H1 (cell line): ENCODE data around the gene CDKL5. TPM values are rescaled to one million over a fixed set of nuclear protein-coding genes. Genes with fewer than 3 reads are reported as not detected.
A peak's percentile ranks its signal among the peaks of the same experiment; 100 is the strongest.

ENCODE experiments used
- CTCF ChIA-PET: fragments of 300-600 bp; sonication (Branson Sonifier 250); formaldehyde crosslinking; loops from one replicate; lab custom pipeline; 2021; ENCODE audit not compliant: partially characterized antibody; lab: Charles Lee
- POLR2A ChIA-PET: fragments of 300-600 bp; sonication (Branson Sonifier 250); formaldehyde crosslinking; loops from one replicate; lab custom pipeline; 2021; ENCODE audit warnings: inconsistent platforms; ENCODE audit not compliant: partially characterized antibody; lab: Charles Lee
- DNase-seq, 2 experiments: peaks; one replicate each; pipeline versions ENCODE4 v3.0.0 to v3.0.0-alpha.2; 2010 to 2022; ENCODE audit warnings: low spot score in 2 of 2, low read depth in 1 of 2, mixed read lengths in 1 of 2
- FAIRE-seq: peaks from 2 replicates; lab custom pipeline; 2011; peaks lifted over from hg19 to GRCh38; lab: Jason Lieb, UNC
- H2AFZ ChIP-seq: 2 replicates; pipeline ENCODE4 v1.8.1; 2012; ENCODE audit warnings: low read length, inconsistent platforms
- H2AK5ac ChIP-seq: 2 replicates; pipeline ENCODE4 v1.6.1; 2013; ENCODE audit warnings: low read depth, low read length
- H2BK120ac ChIP-seq: replicated peaks from 2 replicates; pipeline ENCODE3; 2013; ENCODE audit warnings: low read depth, low read length, inconsistent platforms
- H2BK12ac ChIP-seq: 2 replicates; pipeline ENCODE4 v1.6.1; 2013; ENCODE audit warnings: low read depth, low read length
- H2BK15ac ChIP-seq: 2 replicates; pipeline ENCODE4 v1.6.1; 2013; ENCODE audit warnings: low read length
- H2BK20ac ChIP-seq: 2 replicates; pipeline ENCODE4 v1.6.1; 2013; ENCODE audit warnings: low read length
- H2BK5ac ChIP-seq: 2 replicates; pipeline ENCODE4 v1.6.1; 2013; ENCODE audit warnings: low read depth, low read length
- H3K14ac ChIP-seq: 2 replicates; pipeline ENCODE4 v1.6.1; 2013; ENCODE audit warnings: inconsistent platforms; ENCODE audit not compliant: insufficient read length
- H3K18ac ChIP-seq: 2 replicates; pipeline ENCODE4 v1.6.1; 2013; ENCODE audit warnings: low read length; ENCODE audit errors: extremely low read depth
- H3K23ac ChIP-seq: 2 replicates; pipeline ENCODE4 v1.6.1; 2013; ENCODE audit warnings: inconsistent platforms; ENCODE audit not compliant: insufficient read length
- H3K23me2 ChIP-seq: 2 replicates; pipeline ENCODE4 v1.6.1; 2013; ENCODE audit warnings: low read depth, low read length
- H3K27ac ChIP-seq: 2 replicates; pipeline ENCODE4 v1.6.1; 2011; ENCODE audit warnings: low read depth, low read length, inconsistent platforms
- H3K27me3 ChIP-seq, 4 experiments: replicated peaks in 1 of 4; 1 replicate in 1 of 4; 2 replicates in 3 of 4; pipeline versions ENCODE4 v1.6.1 to v1.8.1; 2011 to 2013; ENCODE audit warnings: low read length in 3 of 4, mild to moderate bottlenecking in 3 of 4, inconsistent platforms in 2 of 4, mixed read lengths in 2 of 4, moderate library complexity in 1 of 4; ENCODE audit not compliant: control insufficient read depth in 3 of 4, insufficient read depth in 3 of 4; ENCODE audit errors: extremely low read depth in 1 of 4
- H3K36me3 ChIP-seq, 4 experiments: 2 replicates each; pipeline versions ENCODE4 v1.6.1 to v1.8.1; 2011 to 2013; ENCODE audit warnings: mild to moderate bottlenecking in 4 of 4, low read length in 3 of 4, moderate library complexity in 2 of 4, control low read depth in 1 of 4, inconsistent platforms in 1 of 4; ENCODE audit not compliant: insufficient read depth in 4 of 4, control insufficient read depth in 2 of 4
- H3K4ac ChIP-seq: replicated peaks from 2 replicates; pipeline ENCODE3; 2013; ENCODE audit warnings: low read length, low read depth, mixed read lengths, inconsistent platforms; ENCODE audit not compliant: insufficient read length
- H3K4me1 ChIP-seq, 4 experiments: replicated peaks in 1 of 4; 1 replicate in 1 of 4; 2 replicates in 3 of 4; pipeline versions ENCODE4 v1.6.1 to v1.8.1; 2011 to 2013; ENCODE audit warnings: low read length in 3 of 4, inconsistent platforms in 2 of 4, mixed read lengths in 1 of 4; ENCODE audit not compliant: insufficient read depth in 4 of 4, control insufficient read depth in 3 of 4
- H3K4me2 ChIP-seq, 2 experiments: 2 replicates each; pipeline versions ENCODE4 v1.6.1 to v1.8.1; 2011 to 2013; ENCODE audit warnings: low read depth in 2 of 2, low read length in 2 of 2, control low read depth in 1 of 2, inconsistent platforms in 1 of 2, mild to moderate bottlenecking in 1 of 2; ENCODE audit not compliant: insufficient read depth in 1 of 2
- H3K4me3 ChIP-seq, 4 experiments: fragments of 200-600, 300-600 bp in 1 of 4; sonication (generic), shearing (Covaris generic), sonication (Bioruptor Twin) in 1 of 4; 2 replicates each; pipeline versions ENCODE4 v1.5.1 to v1.8.1; 2011 to 2016; ENCODE audit warnings: low read length in 4 of 4, low read depth in 3 of 4, control low read depth in 2 of 4, inconsistent platforms in 2 of 4, mild to moderate bottlenecking in 2 of 4, mixed read lengths in 1 of 4, moderate library complexity in 1 of 4; ENCODE audit not compliant: insufficient read depth in 2 of 4; ENCODE audit errors: extremely low read depth in 1 of 4
- H3K56ac ChIP-seq: replicated peaks from 2 replicates; pipeline ENCODE3; 2013; ENCODE audit warnings: low read depth, mild to moderate bottlenecking, mixed read lengths, low read length, inconsistent platforms; ENCODE audit not compliant: insufficient read length
- H3K79me1 ChIP-seq: 2 replicates; pipeline ENCODE4 v1.6.1; 2013; ENCODE audit warnings: low read depth, low read length, control low read depth
- H3K79me2 ChIP-seq, 2 experiments: 2 replicates each; pipeline versions ENCODE4 v1.6.1 to v1.8.1; 2012 to 2013; ENCODE audit warnings: low read length in 2 of 2, mild to moderate bottlenecking in 2 of 2, inconsistent platforms in 1 of 2; ENCODE audit not compliant: insufficient read depth in 2 of 2, control insufficient read depth in 1 of 2
- H3K9ac ChIP-seq, 4 experiments: replicated peaks in 1 of 4; 1 replicate in 1 of 4; 2 replicates in 3 of 4; pipeline versions ENCODE4 v1.6.1 to v1.8.1; 2011 to 2013; ENCODE audit warnings: low read depth in 3 of 4, low read length in 3 of 4, control low read depth in 2 of 4, mild to moderate bottlenecking in 2 of 4, moderate library complexity in 2 of 4, inconsistent platforms in 1 of 4; ENCODE audit errors: extremely low read depth in 1 of 4
- H3K9me3 ChIP-seq, 2 experiments: 2 replicates each; pipeline versions ENCODE4 v1.6.1 to v1.8.1; 2012 to 2013; ENCODE audit warnings: mild to moderate bottlenecking in 2 of 2, moderate library complexity in 2 of 2, control low read depth in 1 of 2, inconsistent platforms in 1 of 2, low read depth in 1 of 2, low read length in 1 of 2, mixed read lengths in 1 of 2; ENCODE audit not compliant: insufficient read depth in 2 of 2
- H4K20me1 ChIP-seq, 2 experiments: replicated peaks in 1 of 2; 2 replicates each; pipeline versions ENCODE3 to v1.8.1; 2011 to 2013; ENCODE audit warnings: inconsistent platforms in 2 of 2, low read length in 2 of 2, mild to moderate bottlenecking in 1 of 2; ENCODE audit not compliant: insufficient read depth in 2 of 2, control insufficient read depth in 1 of 2
- H4K5ac ChIP-seq: 2 replicates; pipeline ENCODE4 v1.6.1; 2013; ENCODE audit warnings: low read length, low read depth, mixed read lengths, inconsistent platforms; ENCODE audit not compliant: insufficient read length
- H4K8ac ChIP-seq: 2 replicates; pipeline ENCODE4 v1.8.0; 2013; ENCODE audit warnings: mild to moderate bottlenecking, moderate library complexity, low read length, inconsistent platforms; ENCODE audit not compliant: insufficient read depth; ENCODE audit errors: extremely low read depth
- H4K91ac ChIP-seq: replicated peaks from 2 replicates; pipeline ENCODE3; 2013; ENCODE audit warnings: low read length, mixed read lengths, inconsistent platforms; ENCODE audit not compliant: insufficient read length
- CBX5 ChIP-seq: fragments of 300-800, 300-1000 bp; sonication (generic); IDR thresholded peaks from 2 replicates; pipeline ENCODE4 v1.7.1; 2016; ENCODE audit warnings: antibody characterized with exemption, low read length, low read depth
- CREB1 ChIP-seq: IDR thresholded peaks from 2 replicates; pipeline ENCODE4 v1.6.1; 2012; ENCODE audit warnings: inconsistent platforms
- E2F6 ChIP-seq: IDR thresholded peaks from 2 replicates; pipeline ENCODE4 v1.6.1; 2012; ENCODE audit warnings: inconsistent platforms
- EGR1 ChIP-seq: IDR thresholded peaks from 2 replicates; pipeline ENCODE4 v1.6.1; 2011; ENCODE audit warnings: low read depth, low read length, borderline replicate concordance
- GTF2F1 ChIP-seq: IDR thresholded peaks from 2 replicates; pipeline ENCODE4 v1.6.1; 2012; ENCODE audit warnings: low read depth, low read length, improper control_type of control experiment, borderline replicate concordance
- KDM4A ChIP-seq: IDR thresholded peaks from one replicate; pipeline ENCODE4 v1.7.1; 2012; ENCODE audit warnings: low read depth, mild to moderate bottlenecking, moderate library complexity, low read length, inconsistent platforms; ENCODE audit not compliant: severe bottlenecking
- POLR2AphosphoS5 ChIP-seq: IDR thresholded peaks from 2 replicates; pipeline ENCODE4 v1.6.1; 2011; ENCODE audit warnings: low read depth, low read length
- WGBS, 2 experiments: shearing (Covaris generic) in 1 of 2; methylation state at CpG; one replicate each; pipeline versions ENCODE4 v1.1.6 to v1.1.7; 2013 to 2015; ENCODE audit warnings: low lambda C conversion rate in 2 of 2, mixed read lengths in 2 of 2, inconsistent platforms in 1 of 2, low coverage in 1 of 2, missing lambda C conversion rate in 1 of 2; ENCODE audit not compliant: insufficient replicate concordance in 2 of 2, insufficient coverage in 1 of 2, insufficient read length in 1 of 2; ENCODE audit errors: extremely low coverage in 1 of 2, missing lambda C conversion rate in 1 of 2; 5-methylcytosine and 5-hydroxymethylcytosine counted together
- polyA plus RNA-seq, 7 experiments: library from polyadenylated mRNA; depleted of rRNA in 3 of 7; stranded (reverse) in 5 of 7; unstranded in 2 of 7; fragments of >200 nt in 5 of 7; fragments of 200-250 nt in 2 of 7; gene quantifications; 1 replicate in 5 of 7; 2 replicates in 1 of 7; 4 replicates in 1 of 7; pipeline versions ENCODE4 v1.2.1 to v1.2.3, GENCODE V29; 2011 to 2013; ENCODE audit warnings: missing spikeins in 2 of 7, mixed read lengths in 2 of 7
- total RNA-seq: library from RNA; stranded (reverse); fragmentation: NEBNext Ultra II Directional; extraction: Animal tissue kit (Norgen Biotek cat#: 25700); gene quantifications from 2 replicates; pipeline ENCODE4 v1.2.1, GENCODE V29; 2021
- TF ChIP-seq, protein P1 (sequence below): IDR thresholded peaks from 2 replicates; pipeline ENCODE4 v1.6.1; 2012; ENCODE audit warnings: inconsistent platforms

The CDKL5 gene
- total and polyA plus RNA-seq, 2 of the 8 experiments (the other 6 are each of a cell fraction or from before 2014, with no cell fraction given): 5.5 to 15.6 TPM

DNA sequence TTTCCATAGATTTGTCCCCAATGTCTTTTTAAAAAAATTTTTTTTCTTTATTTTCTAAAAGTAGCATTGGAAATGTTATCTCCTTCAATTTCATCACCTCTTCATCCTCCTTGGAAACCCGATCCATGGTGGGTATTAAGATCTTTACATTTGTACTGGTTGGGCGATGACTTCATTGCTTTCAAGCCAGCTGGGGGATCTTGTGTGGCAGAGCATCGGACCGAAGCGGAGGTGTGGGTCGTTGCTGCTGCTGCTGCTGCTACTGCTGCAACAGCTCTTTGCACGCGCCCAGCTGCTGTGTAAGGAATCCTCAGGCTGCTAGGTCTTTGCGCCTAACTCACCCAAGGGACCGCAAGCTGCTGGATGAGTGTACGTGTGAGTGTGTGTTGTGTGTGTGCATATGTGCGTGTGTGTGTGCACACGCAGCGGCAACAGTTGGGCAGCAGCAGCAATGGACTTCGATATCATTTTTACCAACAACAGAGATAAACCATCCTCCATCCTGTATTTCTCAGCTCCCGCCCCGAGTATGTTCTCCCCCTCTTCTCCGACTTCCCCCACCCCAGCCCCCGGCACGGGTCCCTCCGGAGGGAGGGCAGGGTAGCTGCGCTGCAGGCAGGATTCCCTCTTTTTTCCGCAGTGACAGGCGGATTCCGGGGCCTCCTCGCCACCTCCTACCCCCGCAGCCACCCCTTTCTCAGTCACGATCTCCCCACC is 768 bp upstream of the CDKL5 start:
- H3K79me1 ChIP-seq: no peaks in the 10 kb centered on the region
- peak overlapping the region; percentile 62; the same call in 1 of the 2 replicates for H3K18ac ChIP-seq
- no peaks in the 10 kb centered on the region for H3K27me3 ChIP-seq
- no peak for FAIRE-seq
- H2BK5ac ChIP-seq: peak overlapping the region; percentile 77; the same call in 1 of the 2 replicates
- peaks cover 0 to 31% of the 10 kb centered on the region in 2 experiments; a peak in 2 of 4 replicates for H3K79me2 ChIP-seq
- peak overlapping the region; percentile 81 to 84 for H3K4me2 ChIP-seq
- no peak overlapping the region for H2BK15ac ChIP-seq
- H4K8ac ChIP-seq: no peak overlapping the region
- H2BK20ac ChIP-seq: peak overlapping the region; percentile 95; the same call in 1 of the 2 replicates
- H3K36me3 ChIP-seq: no peaks in the 10 kb centered on the region; a peak in 1 of 8 replicates
- H3K9ac ChIP-seq: peak overlapping the region in 1 of 4 experiments; percentile 33; a peak in 1 of 7 replicates
- DNase-seq: no peak
- H2AK5ac ChIP-seq: no peak overlapping the region
- ChIA-PET CTCF (interaction anchor here (0.5 to 1.6 kb wide), 3 partner anchors 15 to 59 kb away, joined by 4 to 8 read pairs (median 8); no protein-coding TSS in a partner anchor), POLR2A (interaction anchor here (1.0 to 1.6 kb wide), 2 partner anchors 15 to 461 kb away, joined by 3 to 5 read pairs; no protein-coding TSS in a partner anchor)
- peak overlapping the region; percentile 87 for H2BK120ac ChIP-seq
- H3K23ac ChIP-seq: no peak overlapping the region
- H3K27ac ChIP-seq: no peak overlapping the region
- H3K56ac ChIP-seq: peak overlapping the region; percentile 53
- peaks cover 4% of the 10 kb centered on the region for H3K23me2 ChIP-seq
- no peak overlapping the region for H3K4ac ChIP-seq
- H4K5ac ChIP-seq: peak overlapping the region; percentile 67
- H4K20me1 ChIP-seq: peaks cover 2 to 6% of the 10 kb centered on the region in 2 experiments
- H2BK12ac ChIP-seq: peak overlapping the region; percentile 12; the same call in 1 of the 2 replicates
- peak overlapping the region; percentile 100 for H2AFZ ChIP-seq
- H3K4me1 ChIP-seq: no peaks in the 10 kb centered on the region; a peak in 1 of 7 replicates
- 1% methylated on average over 11 of the region's 28 CpGs; no CpG with 5 or more reads in 1 of the 2 experiments for WGBS, 2 experiments
- no peaks in the 10 kb centered on the region for H3K9me3 ChIP-seq
- H4K91ac ChIP-seq: peak overlapping the region; percentile 98
- H3K14ac ChIP-seq: no peak overlapping the region
- H3K4me3 ChIP-seq: peak overlapping the region; percentile 33 to 87 (median 69)
- TF ChIP-seq CBX5 (no peak), E2F6 (peak; percentile 23; the same call in 1 of the 2 replicates), CREB1 (no peak), KDM4A (peak; percentile 18), POLR2AphosphoS5 (no peak), GTF2F1 (no peak), EGR1 (no peak)
- TF ChIP-seq, protein P1, sequence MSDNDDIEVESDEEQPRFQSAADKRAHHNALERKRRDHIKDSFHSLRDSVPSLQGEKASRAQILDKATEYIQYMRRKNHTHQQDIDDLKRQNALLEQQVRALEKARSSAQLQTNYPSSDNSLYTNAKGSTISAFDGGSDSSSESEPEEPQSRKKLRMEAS: 0 out of 2 replicates have a peak, but pooled peaks have one; percentile 34
